OCI-M2 (cell line): ENCODE measurements around the gene ZNF22.

Experiments
- DNase-seq: peaks from one replicate; lab custom pipeline; 2025; ENCODE audit not compliant: unreplicated experiment; lab: John Stamatoyannopoulos, UW

The ZNF22 gene

GRCh38 chr10:44963772-44964633, 36.7 kb upstream of the ZNF22 start:
- no peak for DNase-seq

- DNase-seq, result no peak
These were observed 35.6 kb upstream of the ZNF22 start for GRCh38 chr10:44965104-44965503.

DNA sequence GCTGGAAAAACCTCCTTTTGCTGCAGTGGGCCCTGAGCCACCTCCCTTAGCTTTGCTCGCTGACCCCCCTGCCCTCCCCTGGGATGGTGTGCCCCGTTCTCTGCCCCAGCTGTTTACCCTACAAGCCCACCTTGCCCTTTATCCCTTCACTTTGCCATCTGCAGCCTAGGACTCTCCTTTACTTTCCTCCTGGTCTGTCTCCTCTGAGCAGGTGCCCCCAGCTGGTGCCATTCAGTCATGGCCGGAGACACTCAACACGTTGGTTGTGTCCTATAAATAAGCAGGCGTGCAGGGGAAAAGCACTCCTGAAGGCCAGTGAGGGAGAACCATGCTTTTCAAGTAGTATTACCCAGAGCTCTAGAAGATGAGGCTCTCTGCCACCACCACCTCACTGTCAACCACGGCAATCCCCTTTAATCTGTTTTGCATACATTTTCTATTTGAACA, 35.0 kb upstream of the ZNF22 start:
- no peak for DNase-seq

DNA sequence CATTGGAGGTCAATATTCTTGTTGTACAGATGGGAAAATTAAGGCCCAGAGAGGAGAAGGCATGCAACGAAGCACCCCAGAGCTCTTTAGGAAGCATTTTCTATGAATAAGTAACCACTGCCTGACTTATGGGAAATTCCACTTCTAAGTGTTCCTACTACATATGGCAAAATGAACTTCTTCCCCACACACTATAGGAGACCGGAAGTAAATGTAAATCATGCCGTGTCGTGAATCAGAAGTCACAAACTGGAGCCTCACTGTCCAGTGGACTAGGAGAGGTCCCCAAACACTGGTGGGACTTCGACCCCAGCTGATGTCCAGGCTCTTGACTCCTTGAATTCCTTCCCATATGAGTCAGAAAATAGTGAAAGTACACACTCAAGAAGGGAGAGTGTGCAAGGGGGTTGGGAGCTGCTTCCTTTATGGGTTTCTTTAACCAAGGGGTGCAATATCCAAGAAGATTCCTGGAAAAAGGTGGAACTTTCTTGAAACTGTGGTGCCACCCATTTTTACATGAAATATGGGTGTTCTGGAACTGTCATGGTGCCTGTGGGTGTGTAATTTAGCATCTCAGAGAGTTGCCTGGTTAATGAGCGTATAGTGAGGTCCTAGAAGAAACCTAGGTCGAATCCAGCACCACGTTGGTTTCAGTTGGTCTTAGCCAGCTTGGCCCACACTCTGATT, 34.5 kb upstream of the ZNF22 start:
- DNase-seq, result no peak

DNA sequence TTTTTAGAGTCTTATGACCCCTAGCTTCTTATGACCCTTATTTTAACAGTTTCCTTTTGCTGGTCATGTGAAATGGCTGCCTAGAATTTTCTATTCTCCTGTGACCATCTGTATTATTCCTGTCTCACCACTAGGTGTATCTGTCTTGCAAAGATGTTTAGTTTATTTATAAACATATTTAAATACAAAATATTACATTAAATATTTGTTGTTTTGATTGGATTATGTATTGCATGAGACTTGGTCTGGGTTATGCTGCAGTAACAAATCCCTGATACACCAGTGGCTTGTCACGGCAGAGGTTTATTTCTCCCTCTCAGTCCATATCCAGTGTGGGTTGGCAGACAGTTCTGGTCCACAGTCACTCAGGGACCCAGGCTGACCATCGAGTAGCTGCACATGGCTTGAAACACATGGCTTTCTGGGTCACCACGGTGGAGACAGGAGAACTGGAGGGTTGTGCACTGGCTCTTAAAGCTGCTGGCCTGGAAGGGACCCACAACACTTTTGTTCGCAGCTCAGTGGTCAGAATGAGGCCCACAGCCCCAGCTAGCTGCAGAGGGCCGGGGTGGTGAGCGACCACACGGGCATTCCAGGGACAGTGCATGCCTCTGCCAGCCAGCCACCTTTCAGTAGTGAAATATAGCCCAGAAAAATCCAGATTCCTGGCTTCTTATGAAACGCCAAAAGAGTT, 33.8 kb upstream of the ZNF22 start:
- DNase-seq, result no peak

DNA sequence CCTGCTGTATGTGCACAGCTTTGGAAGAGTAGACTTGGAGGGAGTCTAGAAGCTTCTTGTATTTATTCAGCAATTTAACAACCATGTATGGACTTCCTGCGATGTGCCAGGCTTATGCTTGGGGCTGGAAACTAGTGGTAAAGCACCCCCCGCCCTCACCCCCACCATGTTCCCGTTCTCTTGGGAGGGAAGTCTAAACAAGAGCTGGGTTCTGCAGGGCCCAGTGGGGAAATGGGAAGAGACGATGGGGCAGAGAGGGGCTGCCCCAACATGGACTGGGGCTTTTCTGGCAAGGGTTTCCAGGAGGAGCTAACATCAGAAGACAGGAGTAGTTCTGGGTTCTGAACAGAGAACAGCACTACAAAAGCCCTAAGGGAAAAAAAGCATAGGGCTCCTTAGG, 33.1 kb upstream of the ZNF22 start:
- no peak for DNase-seq

DNA sequence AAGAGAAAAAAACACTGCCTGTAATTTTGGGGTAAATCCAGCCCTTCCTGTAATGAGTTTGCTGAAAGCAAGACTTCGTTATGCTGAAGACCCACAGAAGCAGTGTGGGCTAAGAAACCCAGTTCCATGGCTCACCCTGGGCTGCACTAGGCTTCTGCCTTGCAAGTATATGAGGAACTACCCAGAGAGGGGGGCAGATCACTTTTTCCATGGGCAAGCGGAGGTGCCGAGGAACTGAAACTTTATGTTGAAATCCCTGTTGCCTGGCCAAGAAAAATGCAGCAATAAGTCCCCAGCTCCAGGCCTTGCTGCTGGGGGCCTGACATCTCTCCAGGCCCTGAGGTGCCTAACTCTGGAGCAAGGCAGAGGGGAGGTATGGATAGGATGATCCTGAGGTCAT, 32.6 kb upstream of the ZNF22 start:
- DNase-seq, result no peak

GRCh38 chr10:44968500-44969400, 32.0 kb upstream of the ZNF22 start:
- DNase-seq, result no peak

DNA sequence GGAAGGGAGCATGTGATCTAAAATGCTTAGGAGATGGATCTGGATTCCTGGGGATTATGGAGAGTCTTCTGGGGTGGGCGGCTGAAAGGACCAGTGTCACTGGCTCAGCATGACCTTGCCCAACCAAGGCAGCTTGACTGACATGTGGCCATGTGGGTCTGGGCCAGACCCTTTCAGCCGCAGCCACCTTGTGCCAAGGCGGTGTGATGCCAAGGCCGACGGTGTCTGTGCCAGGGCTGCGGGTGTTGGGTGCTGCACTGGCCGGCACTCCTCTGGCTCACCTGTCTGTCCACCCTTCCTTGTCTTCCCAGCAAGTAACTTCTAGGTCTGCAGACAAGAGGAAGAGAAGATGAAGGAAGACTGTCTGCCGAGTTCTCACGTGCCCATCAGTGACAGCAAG, 30.9 kb upstream of the ZNF22 start:
- DNase-seq, result no peak

DNA sequence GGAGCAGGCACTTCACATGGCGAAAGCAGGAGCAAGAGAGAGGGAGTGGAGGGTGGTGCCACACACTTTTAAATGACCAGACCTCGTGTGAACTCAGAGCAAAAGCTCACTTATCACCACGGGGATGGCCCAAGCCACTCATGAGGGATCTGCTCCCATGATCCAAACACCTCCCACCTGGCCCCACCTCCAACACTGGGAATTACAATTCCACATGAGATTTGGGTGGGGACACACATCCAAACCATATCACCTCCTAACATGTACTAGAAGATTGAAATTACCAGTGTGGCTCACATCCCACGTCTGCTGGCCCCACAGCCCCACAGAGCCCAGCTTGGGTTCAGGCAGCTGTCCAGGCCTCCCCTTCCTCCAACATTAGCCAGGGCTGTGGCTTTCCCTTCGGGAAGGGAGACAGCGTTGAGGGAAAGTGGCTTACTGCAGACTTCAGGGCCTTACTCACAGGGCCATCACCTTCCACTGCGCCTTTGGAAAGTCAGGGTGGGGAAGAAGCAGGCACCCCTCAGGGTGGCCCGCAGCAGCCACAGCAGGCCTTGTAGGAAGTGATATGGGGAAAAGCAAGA, 29.8 kb upstream of the ZNF22 start:
- no peak for DNase-seq

- DNase-seq, result no peak
These were observed 29.3 kb upstream of the ZNF22 start for GRCh38 chr10:44971434-44971833.

DNA sequence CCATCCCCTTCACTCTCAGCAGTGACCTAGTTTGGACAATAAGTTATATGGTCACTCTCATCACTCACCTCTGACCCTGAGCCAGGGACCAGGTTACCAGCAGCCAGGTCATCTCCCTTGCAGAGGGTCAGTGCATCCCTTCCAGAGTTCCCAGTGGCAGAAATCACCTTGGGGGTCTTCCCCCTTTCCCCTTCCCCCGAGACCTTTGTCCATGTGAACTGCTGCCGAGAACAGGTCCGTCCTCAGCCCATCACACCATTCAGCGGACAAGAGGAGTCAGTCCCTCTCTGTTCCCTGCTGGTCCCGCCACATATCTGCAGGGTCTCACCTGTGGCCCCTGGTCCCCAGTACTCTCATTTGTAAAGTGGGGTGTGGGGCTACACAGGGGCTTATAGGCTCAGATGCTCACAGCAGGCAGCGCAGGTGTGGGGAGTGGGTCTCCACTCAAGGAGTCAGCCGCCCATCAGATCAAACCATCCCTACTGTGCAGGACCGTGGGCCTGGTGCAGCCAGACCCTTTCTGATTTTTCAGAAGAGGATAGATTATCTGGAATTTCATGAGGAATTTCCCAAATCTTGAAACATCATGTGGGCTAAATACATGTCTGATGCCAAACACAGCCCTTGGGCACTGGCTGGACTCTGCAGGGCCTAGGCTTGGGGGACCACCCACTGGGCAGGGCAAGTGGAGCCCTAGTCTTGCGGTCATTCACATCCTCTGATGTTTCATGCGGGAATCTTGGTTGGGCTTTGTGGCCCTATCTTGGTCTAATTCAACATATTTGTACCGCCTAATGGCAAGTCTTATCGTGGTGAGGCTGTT, 28.6 kb upstream of the ZNF22 start:
- no peak for DNase-seq

DNA sequence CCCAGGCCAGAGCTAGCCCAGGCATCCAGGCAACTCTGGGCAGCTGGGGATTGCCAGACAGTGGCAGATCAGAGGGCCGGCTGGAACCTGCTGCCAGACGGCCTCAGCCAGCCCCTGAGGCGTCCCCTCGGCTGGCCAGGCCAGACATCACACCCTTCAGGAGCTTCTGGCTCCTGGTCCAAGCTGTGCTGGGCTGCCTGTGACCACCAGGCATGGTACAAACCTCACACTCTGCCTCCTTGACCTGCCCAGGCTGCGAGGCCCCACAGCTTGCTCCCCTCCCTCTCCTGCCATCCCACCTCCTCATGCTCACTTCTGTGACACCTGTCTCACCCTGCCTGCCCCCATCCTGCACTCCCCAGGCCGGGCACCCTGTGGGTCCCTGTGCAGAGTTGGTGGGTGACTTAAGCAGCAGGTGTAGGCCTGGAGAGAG, 27.8 kb upstream of the ZNF22 start:
- no peak for DNase-seq

GRCh38 chr10:44973323-44974081, 27.2 kb upstream of the ZNF22 start:
- no peak for DNase-seq

- DNase-seq, result no peak
These were observed 26.6 kb upstream of the ZNF22 start for GRCh38 chr10:44974082-44974627.

DNA sequence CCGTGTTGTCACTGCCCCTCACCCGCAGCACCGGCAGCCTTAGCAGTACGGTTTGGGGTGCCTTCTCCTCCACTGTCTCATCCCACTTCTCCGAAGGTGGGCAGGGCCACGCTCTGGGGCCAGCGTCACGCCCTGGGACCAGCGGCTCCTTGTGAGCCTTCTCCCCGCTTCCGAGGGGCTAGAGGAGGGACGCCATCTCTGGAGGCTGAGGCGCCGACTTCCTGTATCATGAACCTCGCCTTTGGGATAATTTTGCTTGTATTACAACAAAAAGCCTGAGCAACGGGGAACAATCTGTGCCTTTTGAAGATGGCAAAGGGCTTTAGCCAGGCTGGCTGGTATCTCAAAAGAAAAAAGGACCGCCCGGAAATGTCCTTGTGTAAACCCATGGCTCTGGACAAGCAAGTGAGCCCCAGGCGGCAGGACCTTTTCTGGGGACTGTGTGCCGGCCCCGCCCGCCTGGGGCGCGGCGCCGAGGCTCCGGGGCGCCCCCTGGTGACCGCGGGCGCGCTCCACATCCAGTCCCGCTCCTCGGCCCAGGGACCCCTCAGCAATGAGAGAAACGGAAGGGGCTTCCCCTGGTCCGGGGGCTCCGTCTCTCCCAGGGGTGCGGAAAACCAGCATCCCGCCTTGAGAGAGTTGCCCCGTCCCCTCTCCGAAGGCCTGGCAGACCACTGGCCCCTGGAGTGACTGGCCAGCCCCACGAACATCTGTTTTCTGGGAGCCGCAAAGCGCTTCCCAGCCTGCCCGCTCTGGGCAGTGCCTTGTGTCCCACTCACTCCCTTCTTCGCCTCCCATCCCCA, 25.9 kb upstream of the ZNF22 start:
- no peak for DNase-seq

DNA sequence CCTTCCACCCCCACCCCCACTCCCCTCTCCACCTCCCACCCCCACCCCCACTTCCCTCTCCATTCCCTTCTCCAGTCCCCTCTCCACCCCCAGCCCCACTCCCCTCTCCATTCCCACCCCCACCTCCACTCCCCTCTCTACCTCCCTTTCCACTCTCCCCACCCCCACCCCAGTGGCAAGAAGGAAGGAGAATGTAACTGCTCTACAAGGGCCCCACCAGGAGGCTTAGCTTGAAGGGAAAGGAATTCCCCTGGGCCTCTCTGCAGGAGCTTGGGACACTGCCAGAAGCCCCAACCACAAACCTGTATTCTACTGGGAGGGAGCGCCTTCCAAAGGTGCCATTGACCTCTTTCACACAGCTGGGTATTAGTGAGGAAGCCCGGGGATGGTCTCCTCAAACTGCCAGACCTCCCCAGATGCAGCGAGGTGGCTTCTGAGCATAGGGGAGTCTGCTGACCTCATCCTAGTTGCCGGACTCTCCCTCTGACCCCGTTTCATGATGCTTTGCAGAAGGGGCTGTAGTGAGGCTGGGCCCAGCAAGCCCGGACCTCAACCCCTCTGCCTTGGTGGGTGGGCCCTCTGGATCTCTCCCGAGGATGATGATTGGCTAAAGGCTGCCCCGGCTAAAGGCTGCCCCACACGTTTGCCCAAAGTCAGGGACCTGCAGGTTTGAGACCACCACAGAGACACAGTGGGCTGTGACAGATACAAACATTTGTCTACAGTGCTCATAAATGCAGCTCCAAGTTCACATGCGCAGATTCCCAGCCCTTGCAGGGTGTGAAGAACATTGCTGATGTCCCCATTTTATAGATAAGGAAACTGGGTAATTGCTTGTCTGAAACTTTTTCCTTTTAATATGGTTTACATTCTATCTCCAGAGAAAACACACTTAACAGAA, 25.0 kb upstream of the ZNF22 start:
- DNase-seq, result no peak
